Endodermal cell (in vitro differentiated cells): Measurements from ENCODE around the gene CYP4F11. TPM values are rescaled to one million over a fixed set of nuclear protein-coding genes. Genes with fewer than 3 reads are reported as not detected.
"Not testable (repeated sequence)": the region's sequence is repeated elsewhere in the genome, so short reads cannot be mapped to it uniquely, and the experiment has no call there.

Experiments
- DNase-seq: peaks from one replicate; pipeline ENCODE4 v3.0.0-alpha.2; 2017
- H3K27ac ChIP-seq: 2 replicates; pipeline ENCODE4 v1.5.1; 2013; ENCODE audit warnings: mild to moderate bottlenecking, low read depth, low read length, moderate library complexity
- H3K27me3 ChIP-seq: 2 replicates; pipeline ENCODE4 v1.6.1; 2013; ENCODE audit warnings: mild to moderate bottlenecking, low read length, moderate library complexity; ENCODE audit not compliant: insufficient read depth, control insufficient read depth, poor library complexity, severe bottlenecking
- H3K36me3 ChIP-seq: 2 replicates; pipeline ENCODE4 v1.7.0; 2013; ENCODE audit warnings: mild to moderate bottlenecking, low read length, moderate library complexity; ENCODE audit not compliant: control insufficient read depth, insufficient read depth
- H3K4me1 ChIP-seq: one replicate; pipeline ENCODE4 v1.7.0; 2013; ENCODE audit warnings: low read length; ENCODE audit not compliant: control insufficient read depth, insufficient read depth
- H3K4me3 ChIP-seq: 2 replicates; pipeline ENCODE4 v1.5.1; 2013; ENCODE audit warnings: mild to moderate bottlenecking, low read length, moderate library complexity
- H3K9ac ChIP-seq: 2 replicates; pipeline ENCODE4 v1.6.1; 2013; ENCODE audit warnings: mild to moderate bottlenecking, low read length, moderate library complexity; ENCODE audit not compliant: poor library complexity, severe bottlenecking; ENCODE audit errors: extremely low read depth
- H3K9me3 ChIP-seq: 2 replicates; pipeline ENCODE4 v1.6.1; 2013; ENCODE audit warnings: mild to moderate bottlenecking, low read length, moderate library complexity; ENCODE audit not compliant: control insufficient read depth
- H3K27ac Mint-ChIP-seq: 2 replicates; pipeline ENCODE4 v1.8.0; 2020; ENCODE audit warnings: mixed read lengths
- H3K27me3 Mint-ChIP-seq: 2 replicates; pipeline ENCODE4 v1.8.0; 2021; ENCODE audit warnings: mild to moderate bottlenecking, mixed read lengths; ENCODE audit not compliant: insufficient read depth
- H3K36me3 Mint-ChIP-seq: 2 replicates; pipeline ENCODE4 v1.8.0; 2020; ENCODE audit warnings: low read depth, mixed read lengths
- H3K4me1 Mint-ChIP-seq: 2 replicates; pipeline ENCODE4 v1.8.0; 2020; ENCODE audit warnings: mixed read lengths
- H3K4me3 Mint-ChIP-seq: 2 replicates; pipeline ENCODE4 v1.8.0; 2020; ENCODE audit warnings: mild to moderate bottlenecking, moderate library complexity, mixed read lengths
- H3K9me3 Mint-ChIP-seq: 2 replicates; pipeline ENCODE4 v1.8.0; 2020; ENCODE audit warnings: mild to moderate bottlenecking, mixed read lengths
- CTCF ChIP-seq: fragments of 200-600 bp; sonication (generic); conservative IDR thresholded peaks from 2 replicates; pipeline ENCODE4 v1.5.0; 2021; ENCODE audit warnings: antibody characterized with exemption, mild to moderate bottlenecking
- WGBS, 2 experiments: methylation state at CpG; one replicate each; pipeline versions ENCODE4 v1.1.5 to v1.1.7; 2013; ENCODE audit warnings: missing lambda C conversion rate in 2 of 2, mixed read lengths in 1 of 2; ENCODE audit not compliant: insufficient coverage in 1 of 2, insufficient read length in 1 of 2; 5-methylcytosine and 5-hydroxymethylcytosine counted together
- total RNA-seq, 2 donors: library from RNA; stranded (reverse); fragmentation: NEBNext Ultra II Directional in 1 of 2; extraction: Animal tissue kit (Norgen Biotek cat#: 25700) in 1 of 2; gene quantifications; 2 replicates in 1 of 2; 3 replicates in 1 of 2; pipeline ENCODE4 v1.2.1, GENCODE V29; 2021

CYP4F11 gene
- total RNA-seq, 2 donors from 2014 or later: not detected

GRCh38 chr19:15902254-15902653 lies 32.1 kb downstream of the CYP4F11 start:
- Mint-ChIP-seq H3K27me3 (no peaks in the 10 kb centered on the region), H3K27ac (no peak overlapping the region), H3K4me1 (no peaks in the 10 kb centered on the region), H3K4me3 (no peak overlapping the region), H3K36me3 (no peaks in the 10 kb centered on the region), H3K9me3 (peaks cover 73% of the 10 kb centered on the region)
- H3K27ac ChIP-seq: no peak overlapping the region
- H3K4me3 ChIP-seq: no peak overlapping the region
- 75 to 76% methylated on average over 10 to 11 of the region's 11 CpGs for WGBS, 2 experiments
- DNase-seq: no peak
- H3K4me1 ChIP-seq: no peaks in the 10 kb centered on the region
- H3K9me3 ChIP-seq: peaks cover 41% of the 10 kb centered on the region
- H3K36me3 ChIP-seq: no peaks in the 10 kb centered on the region
- no peak for TF ChIP-seq CTCF
- no peaks in the 10 kb centered on the region for H3K27me3 ChIP-seq
- H3K9ac ChIP-seq: no peak overlapping the region

- Mint-ChIP-seq H3K9me3 (peaks cover 56% of the 10 kb centered on the region), H3K36me3 (no peaks in the 10 kb centered on the region), H3K27me3 (no peaks in the 10 kb centered on the region), H3K4me3 (no peak overlapping the region), H3K4me1 (no peaks in the 10 kb centered on the region), H3K27ac (no peak overlapping the region)
- Histone ChIP-seq H3K27me3 (no peaks in the 10 kb centered on the region), H3K4me3 (no peak overlapping the region), H3K9me3 (peaks cover 45% of the 10 kb centered on the region), H3K9ac (no peak overlapping the region), H3K4me1 (no peaks in the 10 kb centered on the region), H3K36me3 (no peaks in the 10 kb centered on the region), H3K27ac (no peak overlapping the region)
- no peak for DNase-seq
- 86% methylated on average over 8 to 11 of the region's 11 CpGs for WGBS, 2 experiments
- TF ChIP-seq CTCF: no peak
These were observed 33.8 kb downstream of the CYP4F11 start for GRCh38 chr19:15900504-15900903.

GRCh38 chr19:15900032-15900431 lies 34.3 kb downstream of the CYP4F11 start:
- WGBS, 2 experiments: 80% methylated on average over 10 of the region's 15 CpGs; no CpG with 5 or more reads in 1 of the 2 experiments
- H3K4me3 Mint-ChIP-seq: not testable (repeated sequence)

GRCh38 chr19:15899561-15899960 lies 34.8 kb downstream of the CYP4F11 start:
- not testable (repeated sequence) for H3K4me3 ChIP-seq, H3K27ac ChIP-seq, H3K36me3 Mint-ChIP-seq, H3K4me3 Mint-ChIP-seq, DNase-seq, H3K36me3 ChIP-seq, H3K27me3 ChIP-seq, H3K27me3 Mint-ChIP-seq, H3K27ac Mint-ChIP-seq, H3K4me1 Mint-ChIP-seq, H3K9ac ChIP-seq, H3K4me1 ChIP-seq
- 81 to 90% methylated on average over 9 to 29 of the region's 30 CpGs for WGBS, 2 experiments
- peaks cover 46% of the 10 kb centered on the region for H3K9me3 Mint-ChIP-seq
- H3K9me3 ChIP-seq: peaks cover 44% of the 10 kb centered on the region

More at GRCh38 chr19:15900032-15900431, 34.3 kb downstream of the CYP4F11 start:
- not testable (repeated sequence) for H3K27me3 Mint-ChIP-seq, H3K27me3 ChIP-seq, H3K27ac Mint-ChIP-seq, H3K36me3 ChIP-seq, H3K36me3 Mint-ChIP-seq, H3K4me1 ChIP-seq, H3K9ac ChIP-seq, H3K27ac ChIP-seq, DNase-seq, H3K4me3 ChIP-seq, H3K4me1 Mint-ChIP-seq
- peaks cover 45% of the 10 kb centered on the region for H3K9me3 ChIP-seq
- peaks cover 51% of the 10 kb centered on the region for H3K9me3 Mint-ChIP-seq
